SK-N-SH treated with all-trans-retinoic acid at 6 μM for 48 hours (cell line): ENCODE results near the gene OLFM1.

ENCODE experiments used
- ATAC-seq: fragments of 200-7000 bp; cut with Tn5 transposase; 3 replicates; pipeline ENCODE4 v1.9.1; 2020; ENCODE audit warnings: mild to moderate bottlenecking, moderate library complexity
- ARNTL ChIP-seq: fragments of 450-650 bp; formaldehyde crosslinking; IDR thresholded peaks from 2 replicates; pipeline ENCODE4 v1.5.0; 2020; ENCODE audit warnings: low read depth, mild to moderate bottlenecking, moderate library complexity, borderline replicate concordance
- BACH2 ChIP-seq: fragments of 250-450 bp; sonication (Bioruptor Pico); IDR thresholded peaks from 2 replicates; pipeline ENCODE4 v1.9.0; 2021; ENCODE audit warnings: mild to moderate bottlenecking, borderline replicate concordance
- CREB5 ChIP-seq: fragments of 250-450 bp; sonication (Bioruptor Pico); IDR thresholded peaks from 2 replicates; pipeline ENCODE4 v1.5.1; 2020; ENCODE audit warnings: low read depth, mild to moderate bottlenecking, moderate library complexity
- CSDC2 ChIP-seq: fragments of 250-450 bp; sonication (Bioruptor Pico); IDR thresholded peaks from 2 replicates; pipeline ENCODE4 v1.5.0; 2020; ENCODE audit warnings: mild to moderate bottlenecking, moderate library complexity
- CSRNP3 ChIP-seq: fragments of 250-450 bp; sonication (Bioruptor Pico); IDR thresholded peaks from 2 replicates; pipeline ENCODE4 v1.5.1; 2021; ENCODE audit warnings: mild to moderate bottlenecking, moderate library complexity
- GLIS3 ChIP-seq: fragments of 250-450 bp; sonication (Bioruptor Pico); IDR thresholded peaks from 2 replicates; pipeline ENCODE4 v1.5.0; 2020; ENCODE audit warnings: mild to moderate bottlenecking, moderate library complexity
- ISL1 ChIP-seq: fragments of 250-450 bp; sonication (Bioruptor Pico); IDR thresholded peaks from 2 replicates; pipeline ENCODE4 v2.1.2; 2022; ENCODE audit warnings: mild to moderate bottlenecking, moderate library complexity
- PATZ1 ChIP-seq: fragments of 250-450 bp; sonication (Bioruptor Pico); IDR thresholded peaks from 2 replicates; pipeline ENCODE4 v1.8.0; 2020; ENCODE audit warnings: mild to moderate bottlenecking, moderate library complexity, borderline replicate concordance
- PPARA ChIP-seq: fragments of 250-450 bp; sonication (Bioruptor Pico); IDR thresholded peaks from 2 replicates; pipeline ENCODE4 v1.5.0; 2020; ENCODE audit warnings: mild to moderate bottlenecking, borderline replicate concordance
- RARB ChIP-seq: fragments of 250-450 bp; sonication (Bioruptor Pico); IDR thresholded peaks from 2 replicates; pipeline ENCODE4 v1.8.0; 2021; ENCODE audit warnings: mild to moderate bottlenecking, moderate library complexity
- SNAI2 ChIP-seq: fragments of 250-450 bp; sonication (Bioruptor Pico); IDR thresholded peaks from 2 replicates; pipeline ENCODE4 v1.5.0; 2020; ENCODE audit warnings: mild to moderate bottlenecking, moderate library complexity
- TCF4 ChIP-seq: fragments of 250-450 bp; sonication (Bioruptor Pico); IDR thresholded peaks from 2 replicates; pipeline ENCODE4 v1.8.0; 2021; ENCODE audit warnings: mild to moderate bottlenecking, moderate library complexity, borderline replicate concordance
- TOX ChIP-seq: fragments of 250-450 bp; sonication (Bioruptor Pico); IDR thresholded peaks from 2 replicates; pipeline ENCODE4 v1.8.0; 2021; ENCODE audit warnings: mild to moderate bottlenecking, moderate library complexity, borderline replicate concordance
- TSHZ2 ChIP-seq: fragments of 250-450 bp; sonication (Bioruptor Pico); IDR thresholded peaks from 2 replicates; pipeline ENCODE4 v1.5.0; 2020; ENCODE audit warnings: mild to moderate bottlenecking, moderate library complexity
- ZFP30 ChIP-seq: fragments of 450-650 bp; formaldehyde crosslinking; IDR thresholded peaks from 2 replicates; pipeline ENCODE4 v1.5.0; 2022; ENCODE audit warnings: mild to moderate bottlenecking, moderate library complexity
- ZNF565 ChIP-seq: fragments of 450-650 bp; formaldehyde crosslinking; conservative IDR thresholded peaks from 2 replicates; pipeline ENCODE4 v1.5.0; 2020; ENCODE audit warnings: low read depth, mild to moderate bottlenecking, moderate library complexity
- ZNF70 ChIP-seq: fragments of 450-650 bp; formaldehyde crosslinking; IDR thresholded peaks from 2 replicates; pipeline ENCODE4 v1.5.0; 2020; ENCODE audit warnings: mild to moderate bottlenecking, moderate library complexity
- ZNF8 ChIP-seq: fragments of 450-650 bp; formaldehyde crosslinking; IDR thresholded peaks from 2 replicates; pipeline ENCODE4 v1.5.0; 2020; ENCODE audit warnings: mild to moderate bottlenecking, moderate library complexity

OLFM1 gene

GRCh38 chr9:135039266-135039870 is 48.1 kb upstream of the OLFM1 start:
- no peak for ATAC-seq
- TF ChIP-seq PPARA (CRISPR knock-in tag) (no peak), ARNTL (CRISPR knock-in tag) (no peak), ZNF70 (CRISPR knock-in tag) (no peak), TOX (no peak), ISL1 (CRISPR knock-in tag) (no peak)

- TF ChIP-seq SNAI2 (no peak), ZFP30 (no peak), TSHZ2 (CRISPR knock-in tag) (no peak), BACH2 (CRISPR knock-in tag) (no peak), CSDC2 (CRISPR knock-in tag) (no peak), RARB (CRISPR knock-in tag) (no peak), ZNF565 (CRISPR knock-in tag) (no peak), ARNTL (CRISPR knock-in tag) (no peak), TCF4 (CRISPR knock-in tag) (no peak), CSRNP3 (CRISPR knock-in tag) (no peak), CREB5 (no peak), ISL1 (CRISPR knock-in tag) (no peak), GLIS3 (no peak), TOX (no peak), PPARA (CRISPR knock-in tag) (no peak)
- TF ChIP-seq, all 23 proteins: peak for 0
- ATAC-seq, result no peak
Measured at GRCh38 chr9:135039916-135040645, 47.4 kb upstream of the OLFM1 start.

- ATAC-seq, result no peak
- TF ChIP-seq PATZ1 (CRISPR knock-in tag) (no peak), TCF4 (CRISPR knock-in tag) (no peak), ZNF8 (CRISPR knock-in tag) (no peak), RARB (CRISPR knock-in tag) (no peak), CSRNP3 (CRISPR knock-in tag) (no peak), ISL1 (CRISPR knock-in tag) (no peak), PPARA (CRISPR knock-in tag) (no peak)
- TF ChIP-seq, all 23 proteins: peak for 0
Measured at GRCh38 chr9:135040892-135041291, 46.6 kb upstream of the OLFM1 start.
